Suppressor macrophage treated with lipopolysaccharide for 1 hour (primary cell): Measurements from ENCODE around the gene ZNF180.
"Not testable (repeated sequence)": the region's sequence is repeated elsewhere in the genome, so short reads cannot be mapped to it uniquely, and the experiment has no call there.

Source experiments
- DNase-seq, 3 donors: peaks; one replicate each; pipeline ENCODE4 v3.0.0-alpha.2; 2020 to 2022

ZNF180 gene

DNA sequence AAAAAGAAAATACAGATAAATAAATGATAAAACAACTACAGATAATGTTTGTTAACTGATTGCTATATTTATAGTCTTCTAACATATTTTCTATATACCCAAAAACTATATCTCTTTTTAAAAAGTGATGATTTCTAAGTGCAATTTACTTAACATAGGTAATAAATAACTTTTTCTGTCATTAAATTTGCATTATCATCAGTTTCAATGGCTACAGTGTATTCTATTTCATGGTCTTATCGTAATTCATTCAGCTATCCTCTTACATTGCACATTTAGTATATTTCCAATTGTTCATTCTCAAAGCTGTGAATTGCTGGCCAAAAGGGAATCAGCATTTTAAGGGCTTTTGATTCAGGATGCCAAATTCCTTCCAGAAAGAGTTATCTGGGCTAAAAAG is 3.6 kb downstream of the ZNF180 start:
- no peak for DNase-seq

DNA sequence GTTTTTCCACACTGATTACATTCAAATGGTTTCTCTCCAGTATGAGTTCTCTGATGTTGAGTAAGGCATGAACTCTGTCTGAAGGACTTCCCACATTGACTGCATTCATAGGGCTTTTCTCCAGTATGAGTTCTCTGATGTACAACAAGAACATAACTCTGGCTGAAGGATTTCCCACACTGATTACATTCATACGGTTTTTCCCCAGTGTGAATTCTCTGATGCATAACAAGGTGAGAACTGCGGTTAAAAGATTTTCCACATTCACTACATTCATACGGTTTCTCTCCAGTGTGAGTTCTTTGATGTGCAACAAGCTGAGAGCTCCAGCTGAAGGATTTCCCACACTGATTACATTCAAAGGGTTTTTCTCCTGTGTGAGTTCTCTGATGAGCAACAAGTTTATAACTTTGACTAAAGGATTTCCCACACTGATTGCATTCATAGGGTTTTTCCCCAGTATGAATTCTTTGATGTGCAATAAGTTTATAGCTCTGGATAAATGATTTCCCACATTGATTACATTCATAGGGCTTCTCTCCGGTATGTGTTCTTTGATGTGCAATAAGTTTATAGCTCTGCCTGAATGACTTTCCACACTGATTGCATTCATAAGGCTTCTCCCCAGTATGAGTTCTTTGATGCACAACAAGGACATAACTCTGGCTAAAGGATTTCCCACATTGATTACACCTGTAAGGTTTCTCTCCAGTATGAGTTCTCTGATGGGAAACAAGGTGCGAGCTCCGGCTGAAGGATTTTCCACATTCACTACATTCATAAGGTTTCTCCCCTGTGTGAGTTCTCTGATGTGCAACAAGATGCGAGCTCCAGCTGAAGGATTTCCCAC is 23.5 kb downstream of the ZNF180 start:
- DNase-seq = peak; percentile 13 to 34 (median 25)

DNA sequence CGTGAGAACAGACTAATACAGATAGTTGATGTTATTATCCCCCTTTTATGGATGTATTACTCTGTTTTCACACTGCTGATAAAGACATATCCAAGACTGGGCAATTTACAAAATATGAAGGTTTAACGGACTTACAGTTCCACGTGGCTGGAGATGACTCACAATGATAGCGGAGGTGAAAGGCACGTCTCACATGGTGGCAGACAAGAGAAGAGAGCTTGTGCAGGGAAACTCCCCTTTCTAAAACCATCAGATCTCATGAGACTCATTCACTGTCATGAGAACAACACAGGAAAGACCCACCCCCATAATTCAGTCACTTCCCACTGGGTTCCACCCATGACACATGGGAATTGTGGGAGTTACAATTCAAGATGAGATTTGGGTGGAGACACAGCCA is 31.6 kb downstream of the ZNF180 start:
- not testable (repeated sequence) for DNase-seq

DNA sequence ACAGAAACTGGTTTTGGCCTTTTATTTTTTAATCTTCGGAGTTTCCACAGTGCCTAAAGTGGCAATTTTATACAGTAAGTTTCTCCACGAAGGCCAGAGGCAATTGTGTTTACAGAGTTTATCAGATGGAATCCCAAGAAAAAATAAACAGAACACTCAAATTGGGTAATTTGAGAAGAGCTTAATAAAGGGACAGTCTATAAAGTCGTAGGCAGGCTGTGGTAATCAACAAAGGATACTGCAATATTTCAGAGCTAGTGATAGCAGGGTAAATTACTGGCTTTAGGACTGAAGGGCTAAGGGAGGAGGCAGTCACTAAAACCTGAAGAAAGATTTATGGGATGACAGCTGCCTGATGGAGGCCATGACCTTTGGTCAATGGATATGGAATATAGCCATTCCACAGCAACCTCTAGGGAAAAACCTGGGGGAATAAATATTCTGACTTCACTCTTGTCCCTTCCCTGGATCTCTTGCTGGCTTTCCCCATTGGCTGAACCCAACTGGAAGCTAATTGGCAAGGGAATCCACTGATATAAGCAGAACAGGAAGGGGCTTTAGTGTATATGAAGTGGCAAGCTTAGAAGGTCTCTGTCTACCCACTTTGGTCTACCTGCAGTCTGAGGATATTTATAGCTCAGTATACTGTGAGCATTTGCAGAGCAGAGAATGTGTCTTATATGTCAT is 37.6 kb downstream of the ZNF180 start:
- DNase-seq = not testable (repeated sequence)

DNA sequence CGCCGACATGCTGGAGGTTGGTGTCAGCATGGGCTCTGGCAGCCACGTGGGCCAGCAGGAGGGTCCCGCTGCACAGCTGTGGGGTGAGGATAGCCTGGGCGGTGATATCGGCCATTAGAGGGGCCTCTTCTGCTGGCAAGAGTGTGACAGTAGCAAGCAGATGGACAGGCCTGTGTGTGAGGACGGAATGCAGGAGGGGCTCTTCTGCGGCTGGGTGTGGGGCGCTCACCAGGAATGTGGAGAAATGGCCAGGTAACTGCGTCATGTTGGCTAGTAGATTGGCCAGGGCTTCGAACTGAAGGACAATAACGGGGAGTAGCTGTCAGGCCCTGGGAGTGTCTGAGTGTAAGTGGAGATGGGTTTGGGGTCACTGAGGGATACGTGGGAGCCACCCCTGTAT is 44.3 kb downstream of the ZNF180 start:
- DNase-seq = not testable (repeated sequence)

DNA sequence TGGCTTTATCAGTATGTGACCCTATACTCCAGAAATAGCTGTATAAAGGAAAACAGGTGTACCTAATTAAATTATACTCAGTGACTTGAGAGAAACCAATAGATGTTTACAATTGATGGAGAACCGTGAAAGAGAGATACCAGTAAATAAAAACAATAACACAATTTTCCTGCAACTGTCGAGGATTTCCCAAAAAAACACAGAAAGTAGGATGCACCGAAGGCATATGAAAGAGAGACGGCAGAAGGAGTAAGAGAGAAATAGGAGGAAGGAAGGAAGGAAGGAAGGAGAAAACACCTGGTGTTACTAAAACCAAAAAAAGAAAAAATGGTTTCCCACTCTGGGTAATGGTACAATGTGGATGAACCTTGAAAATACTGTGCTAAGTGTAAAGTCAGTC is 45.2 kb downstream of the ZNF180 start:
- DNase-seq = no peak

DNA sequence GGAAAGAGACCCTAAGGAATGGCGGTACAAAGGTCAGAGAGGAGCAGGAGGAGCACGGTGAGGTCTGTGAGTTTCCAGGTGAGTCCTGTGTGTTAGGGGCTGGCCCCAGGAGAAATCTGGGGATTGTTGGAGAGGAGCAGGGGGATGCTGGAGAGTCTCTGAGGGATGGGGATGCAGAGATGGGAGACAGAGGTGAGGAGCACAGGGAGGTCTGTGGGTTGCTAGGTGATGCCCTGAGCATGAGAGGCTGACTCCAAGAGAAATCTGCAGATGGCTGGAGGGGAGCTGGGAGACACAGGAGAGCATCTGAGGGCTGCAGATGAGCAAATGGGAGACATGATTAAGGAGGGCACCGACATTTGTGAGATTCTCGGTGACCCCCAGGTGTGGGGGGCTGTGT is 48.0 kb downstream of the ZNF180 start:
- DNase-seq = no peak

DNA sequence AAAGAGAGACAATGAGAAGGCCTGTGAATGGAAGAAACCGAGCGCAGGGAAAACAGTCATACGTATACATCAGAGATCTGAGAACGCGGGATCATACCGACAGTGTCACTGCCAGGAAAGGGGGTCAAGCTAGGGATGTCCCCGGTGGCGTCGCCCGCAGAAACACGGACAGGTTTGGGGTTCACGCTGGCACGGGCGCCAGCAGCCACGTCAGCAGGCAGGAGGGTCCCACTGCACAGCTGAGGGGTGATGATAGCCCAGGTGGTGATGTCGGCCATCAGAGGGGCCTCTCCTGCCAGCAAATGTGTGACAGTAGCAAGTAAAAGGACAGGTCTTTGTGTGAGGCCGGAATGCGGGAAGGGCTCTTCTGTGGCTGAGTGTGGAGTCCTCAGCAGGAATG is 48.6 kb downstream of the ZNF180 start:
- no peak for DNase-seq

DNA sequence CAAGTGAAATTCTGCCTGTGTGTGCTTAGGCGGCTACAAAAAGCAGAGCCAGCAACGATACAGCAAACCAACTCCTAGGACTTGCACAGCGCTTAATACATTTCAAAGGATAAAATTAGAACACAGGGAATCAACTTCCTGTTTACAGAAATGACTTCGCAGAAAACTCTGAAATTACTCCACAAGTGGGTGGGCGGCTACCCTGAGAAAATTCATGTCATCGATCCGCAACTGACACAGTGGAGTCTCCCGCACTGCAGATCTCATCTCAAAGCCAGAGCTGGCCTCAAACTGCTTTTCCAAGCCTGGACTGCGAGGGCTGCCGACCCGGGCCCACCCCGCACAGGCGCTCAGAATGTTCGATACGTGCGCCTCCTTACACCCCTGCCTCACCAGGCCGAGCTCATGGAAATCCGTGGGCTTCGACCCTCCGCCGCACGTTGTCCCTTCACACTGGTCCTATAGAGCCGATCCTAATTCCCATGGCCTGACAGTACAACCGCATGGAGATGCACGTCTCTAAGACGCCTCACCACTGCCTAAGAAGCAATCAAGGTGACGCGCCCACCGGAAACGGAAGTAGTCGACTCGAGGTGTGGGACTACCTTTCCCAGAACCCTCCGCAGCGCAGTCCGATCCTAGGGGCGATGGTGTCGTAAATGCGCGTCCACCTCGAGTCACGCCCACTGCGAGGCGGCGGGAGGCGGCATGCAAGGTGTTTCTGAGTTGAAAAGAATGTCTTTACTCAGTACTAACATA is 52.2 kb downstream of the ZNF180 start, which contains the start of gene ZNF229:
ZNF229 (minus strand) TSS at position 557 of the 759 bp plus-strand sequence. CDS start 5,625 bp downstream, outside the sequence.
- DNase-seq = peak; percentile 53 to 74 (median 61)

DNA sequence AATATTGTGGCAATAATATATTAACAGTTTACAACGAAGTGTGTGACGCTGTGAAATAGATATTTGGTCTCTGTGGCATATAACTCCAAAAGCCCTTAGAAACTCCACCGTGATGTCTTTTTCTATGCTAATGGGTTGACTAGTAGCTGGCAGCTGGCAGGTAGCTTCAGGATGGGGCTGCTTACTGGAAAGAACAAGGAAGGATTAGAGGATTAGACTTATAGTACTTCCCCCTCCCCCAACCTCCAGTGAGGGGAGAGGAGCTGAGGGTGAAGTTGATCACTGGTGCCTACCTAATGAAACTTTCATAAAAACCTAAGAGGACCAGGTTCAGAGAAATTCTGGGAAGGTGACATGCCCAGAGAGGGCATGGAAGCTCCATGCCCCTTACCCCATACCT is 61.9 kb downstream of the ZNF180 start:
- DNase-seq = no peak

DNA sequence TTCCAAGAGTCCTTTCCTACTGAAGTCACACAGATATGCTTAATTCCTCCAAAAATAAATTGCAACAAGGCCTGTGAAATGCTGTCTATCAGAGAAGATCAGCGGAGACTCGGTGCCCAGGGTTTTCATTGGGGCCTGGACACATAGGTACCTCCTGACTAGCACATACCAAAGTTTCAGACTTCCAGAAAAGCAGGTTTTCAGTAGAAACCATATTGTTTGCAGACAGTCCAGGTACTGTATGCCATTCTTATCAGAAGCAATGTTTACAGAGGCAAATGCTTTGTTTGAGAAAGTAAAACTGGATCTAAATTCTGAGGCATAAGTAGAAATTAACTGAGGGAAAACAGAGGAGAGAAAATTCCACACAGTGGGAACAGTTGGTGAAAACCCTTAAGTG is 64.9 kb downstream of the ZNF180 start:
- DNase-seq = no peak

DNA sequence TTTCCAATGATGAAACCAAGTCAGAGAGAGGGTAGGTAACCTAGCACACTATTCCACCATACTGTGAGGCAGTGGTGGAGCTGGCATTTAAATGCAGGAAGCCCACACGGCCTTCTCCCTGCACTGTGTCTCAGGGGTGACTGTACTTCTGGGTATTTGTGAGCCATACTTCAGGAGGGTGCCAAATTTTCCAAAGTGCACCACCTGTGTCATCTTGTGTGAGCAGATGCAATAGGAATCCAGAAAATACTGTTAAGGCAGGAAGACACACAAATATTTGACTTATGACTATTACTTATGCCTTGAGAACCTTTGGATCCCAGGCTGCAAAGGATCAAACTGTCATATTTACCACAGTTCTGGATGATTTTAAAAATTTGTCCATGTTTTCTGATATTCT is 69.4 kb downstream of the ZNF180 start:
- DNase-seq = no peak
